GM12873 (cell line): ENCODE measurements around the gene PLS1.

Experiments
- TF ChIP-seq, protein P1 (sequence below): IDR thresholded peaks from 2 replicates; pipeline ENCODE4 v1.5.1; 2012; ENCODE audit warnings: low read depth, mild to moderate bottlenecking, moderate library complexity, low read length, control low read depth; ENCODE audit not compliant: insufficient read depth; ENCODE audit errors: missing control alignments

The PLS1 gene

DNA sequence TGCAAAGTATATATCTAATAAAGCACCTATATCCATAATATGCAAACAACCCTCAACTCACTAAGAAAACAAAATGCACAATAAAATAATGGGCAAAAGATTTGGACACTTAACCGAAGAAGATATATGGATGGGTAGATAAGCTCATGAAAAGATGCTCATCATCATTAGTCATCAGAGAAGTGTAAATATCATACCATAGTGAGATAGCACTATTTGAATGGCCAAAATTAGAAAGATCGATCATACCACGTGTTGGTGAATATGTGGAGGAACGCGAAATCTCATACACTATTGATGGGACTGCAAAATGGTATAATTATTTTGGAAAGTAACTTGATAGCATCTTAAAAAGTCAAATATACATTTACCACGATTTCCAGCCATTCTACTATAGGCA, 40.5 kb downstream of the PLS1 start:
- TF ChIP-seq, protein P1, sequence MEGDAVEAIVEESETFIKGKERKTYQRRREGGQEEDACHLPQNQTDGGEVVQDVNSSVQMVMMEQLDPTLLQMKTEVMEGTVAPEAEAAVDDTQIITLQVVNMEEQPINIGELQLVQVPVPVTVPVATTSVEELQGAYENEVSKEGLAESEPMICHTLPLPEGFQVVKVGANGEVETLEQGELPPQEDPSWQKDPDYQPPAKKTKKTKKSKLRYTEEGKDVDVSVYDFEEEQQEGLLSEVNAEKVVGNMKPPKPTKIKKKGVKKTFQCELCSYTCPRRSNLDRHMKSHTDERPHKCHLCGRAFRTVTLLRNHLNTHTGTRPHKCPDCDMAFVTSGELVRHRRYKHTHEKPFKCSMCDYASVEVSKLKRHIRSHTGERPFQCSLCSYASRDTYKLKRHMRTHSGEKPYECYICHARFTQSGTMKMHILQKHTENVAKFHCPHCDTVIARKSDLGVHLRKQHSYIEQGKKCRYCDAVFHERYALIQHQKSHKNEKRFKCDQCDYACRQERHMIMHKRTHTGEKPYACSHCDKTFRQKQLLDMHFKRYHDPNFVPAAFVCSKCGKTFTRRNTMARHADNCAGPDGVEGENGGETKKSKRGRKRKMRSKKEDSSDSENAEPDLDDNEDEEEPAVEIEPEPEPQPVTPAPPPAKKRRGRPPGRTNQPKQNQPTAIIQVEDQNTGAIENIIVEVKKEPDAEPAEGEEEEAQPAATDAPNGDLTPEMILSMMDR: no peak

DNA sequence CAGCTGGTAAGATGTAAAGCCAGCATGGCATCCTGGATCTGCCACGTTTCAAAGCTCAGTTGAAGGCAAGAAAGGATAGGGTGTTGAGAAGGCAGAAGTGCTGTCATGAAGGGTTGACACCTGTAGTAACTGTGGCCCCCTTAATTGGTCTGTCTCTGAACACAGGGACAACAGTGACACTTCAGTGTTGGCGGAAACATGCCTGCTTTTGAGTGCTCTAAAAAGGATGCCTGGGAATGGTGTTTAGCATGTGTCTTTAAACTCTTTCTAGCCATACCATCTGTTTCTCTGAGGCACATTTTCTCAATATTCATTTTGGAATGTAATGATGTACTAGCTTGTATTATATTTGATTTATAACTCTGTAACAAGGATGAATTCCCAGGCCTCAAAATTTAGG, 42.1 kb downstream of the PLS1 start:
- TF ChIP-seq, protein P1: no peak

DNA sequence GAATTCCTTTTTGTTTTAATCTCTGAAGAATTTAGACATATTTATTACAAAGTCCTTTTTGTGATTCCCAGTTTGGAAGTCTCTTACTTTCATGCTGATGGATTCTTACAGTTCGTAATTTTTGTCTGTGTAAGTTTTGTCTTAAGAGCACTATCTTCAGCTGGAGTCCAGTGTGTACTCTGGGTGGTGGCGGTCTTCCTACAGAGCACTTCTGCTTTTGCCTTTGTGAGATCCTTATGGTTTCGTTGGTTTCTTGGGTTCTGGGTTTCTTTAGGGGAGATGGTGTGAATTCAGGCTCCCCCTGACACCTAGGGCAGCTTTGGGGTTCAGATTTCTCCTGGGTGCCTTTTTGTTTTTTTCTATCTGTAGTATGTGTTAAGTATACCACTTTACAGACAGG, 45.3 kb downstream of the PLS1 start:
- TF ChIP-seq, protein P1: no peak

DNA sequence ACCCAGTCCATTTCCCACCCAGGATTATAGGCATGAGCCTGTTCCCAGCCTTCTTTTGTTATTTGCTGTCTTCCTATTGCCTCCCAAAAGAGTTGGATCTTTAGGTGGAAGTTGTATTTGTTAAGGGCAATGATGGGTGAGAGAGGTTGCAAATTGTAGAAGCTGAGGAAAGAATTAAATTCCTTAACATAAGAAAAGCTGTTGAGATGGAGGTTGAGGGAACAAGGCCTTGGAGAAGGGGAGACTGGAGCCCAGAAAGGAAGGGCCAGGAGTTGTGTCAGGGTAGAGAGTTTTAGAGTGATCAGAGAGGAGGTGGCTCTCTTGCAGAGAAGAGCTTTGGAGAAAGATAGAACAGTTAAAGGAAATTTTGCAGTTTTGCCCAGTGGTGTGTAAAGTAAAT, 46.8 kb downstream of the PLS1 start:
- TF ChIP-seq, protein P1: no peak

DNA sequence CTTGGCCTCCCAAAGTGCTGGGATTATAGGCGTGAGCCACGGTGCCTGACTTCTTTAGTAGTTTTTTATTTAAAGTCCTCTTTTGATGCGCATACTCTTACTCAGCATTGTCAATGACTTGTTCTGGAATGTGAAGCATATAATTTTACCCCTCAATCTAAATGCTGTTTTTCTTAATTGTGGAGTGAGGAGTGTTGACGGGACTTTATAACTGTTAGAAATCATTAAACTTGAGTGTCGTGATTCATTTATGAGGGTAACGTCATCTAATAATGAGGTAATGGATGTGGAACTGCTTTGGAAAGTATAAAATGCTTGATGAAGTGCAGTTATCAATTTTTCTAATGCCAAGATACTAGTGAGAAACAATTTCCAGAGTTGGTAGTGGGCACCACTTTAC, 48.3 kb downstream of the PLS1 start:
- TF ChIP-seq, protein P1: no peak

DNA sequence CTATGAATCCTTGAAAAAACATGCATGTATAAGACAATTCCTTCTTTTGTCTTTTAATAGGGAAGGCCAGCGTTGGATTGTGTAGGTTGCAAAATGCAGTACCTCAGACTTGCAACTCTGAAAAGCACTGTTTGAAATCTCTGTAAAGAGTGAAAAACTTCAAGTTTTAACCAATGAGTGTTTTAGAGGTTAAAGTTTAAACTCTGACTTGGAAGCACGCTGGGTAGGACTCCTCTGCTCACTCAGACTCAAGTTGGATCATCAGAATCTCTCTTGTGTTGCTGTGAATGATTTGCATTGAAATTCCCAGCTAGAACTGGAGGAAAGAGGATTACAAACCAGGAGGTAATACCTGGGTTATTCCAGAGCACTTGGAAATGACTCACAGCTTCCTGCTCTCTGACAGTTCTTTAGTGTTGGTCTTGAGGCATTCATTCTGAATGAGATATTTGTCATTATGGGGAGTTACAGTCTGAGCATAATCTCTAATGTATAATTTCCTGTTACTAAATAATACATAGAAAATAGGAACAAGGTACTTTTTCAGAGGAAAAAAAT, 49.1 kb downstream of the PLS1 start:
- TF ChIP-seq, protein P1: no peak

DNA sequence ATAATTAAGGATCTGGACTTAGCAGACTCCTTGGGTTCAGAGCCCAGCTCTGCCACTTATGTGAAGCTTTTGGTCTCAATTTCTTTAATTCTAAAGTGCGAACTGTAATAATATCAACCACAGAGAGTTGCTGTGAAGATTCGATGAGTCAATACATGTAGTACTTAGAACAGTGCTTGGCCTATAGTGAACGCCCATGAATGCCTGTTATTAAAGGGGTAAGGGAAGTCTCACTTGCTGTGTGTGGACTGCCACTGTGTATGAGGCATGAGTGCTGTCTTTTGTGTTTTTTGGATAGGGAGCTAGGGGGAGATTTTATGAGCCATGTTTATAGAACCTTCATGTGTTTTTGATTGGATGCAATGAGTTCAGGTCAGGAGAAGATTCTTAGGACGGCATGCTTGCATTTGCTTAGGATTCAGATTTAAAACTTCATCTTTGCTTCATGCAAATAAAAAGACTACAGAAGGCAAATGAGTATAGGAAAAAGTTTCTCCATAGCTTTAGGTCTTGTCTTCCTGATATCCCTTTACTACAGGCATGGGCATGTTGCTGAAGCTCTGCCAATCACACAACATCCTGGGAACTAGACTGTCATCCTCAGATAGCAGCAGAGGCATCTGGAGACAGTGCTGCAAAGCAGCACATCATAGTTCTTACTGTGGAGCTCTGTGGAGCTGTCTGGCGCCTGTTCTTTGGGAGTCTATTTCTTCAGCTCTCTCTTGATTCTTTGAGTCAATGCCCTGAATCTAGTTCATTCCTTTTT, 50.0 kb downstream of the PLS1 start:
- TF ChIP-seq, protein P1: no peak
